ENCODE data around the gene TFEB.

TFEB gene

DNA sequence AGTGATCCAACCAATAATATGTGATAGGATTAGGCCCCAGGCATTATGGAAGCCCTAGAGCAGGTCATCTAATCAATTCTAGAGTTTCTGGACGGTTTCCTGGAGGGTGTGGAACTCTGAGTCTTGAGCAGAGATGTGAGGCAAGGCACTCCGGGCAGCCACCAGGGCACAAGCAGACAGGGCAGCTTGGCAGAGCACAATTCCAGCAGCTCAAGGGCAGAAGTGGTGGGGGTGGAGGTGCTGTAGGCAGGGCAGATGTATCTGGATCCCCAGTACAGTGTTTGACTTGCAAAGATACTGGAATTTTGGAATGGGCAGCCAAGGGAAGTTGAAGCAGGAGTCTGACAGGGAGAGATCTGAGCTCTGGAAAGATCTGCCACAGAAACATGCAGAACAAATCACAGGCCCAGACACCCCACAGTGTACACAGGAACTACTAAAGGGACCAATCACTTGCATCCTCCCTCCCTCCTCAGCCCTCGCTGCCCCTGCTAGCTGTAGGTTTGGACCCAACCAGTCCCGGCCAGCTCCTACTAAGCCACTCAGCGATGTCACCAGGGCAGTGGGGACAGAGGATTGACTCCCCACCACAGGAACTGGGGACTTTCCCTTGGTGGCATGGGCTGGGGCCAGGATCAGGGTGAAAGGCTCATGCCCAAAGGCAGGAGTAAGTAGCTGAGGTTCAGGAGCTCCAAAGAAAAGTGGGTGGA lies 47.0 kb downstream of the TFEB start:
- H3K9me3 ChIP-seq (ENCODE audit: low read length), result no peaks in the 10 kb centered on the region
- H2AFZ ChIP-seq (ENCODE audit: low read depth, low read length), result no peak overlapping the region
- peaks cover 3% of the 10 kb centered on the region for H3K4me1 ChIP-seq (ENCODE audit: insufficient read depth, low read length)
- no peaks in the 10 kb centered on the region for H3K36me3 ChIP-seq (ENCODE audit: insufficient read depth, low read length)
- no peak overlapping the region for H3K4me3 ChIP-seq (ENCODE audit: low read length)
- H3K27me3 ChIP-seq (ENCODE audit: insufficient read depth, low read length), result peaks cover 4% of the 10 kb centered on the region

GRCh38 chr6:41687501-41688175 lies 47.8 kb downstream of the TFEB start:
- H3K4me1 ChIP-seq (ENCODE audit: insufficient read depth, low read length), result peaks cover 8% of the 10 kb centered on the region
- no peak overlapping the region for H3K4me3 ChIP-seq (ENCODE audit: low read length)
- peaks cover 3% of the 10 kb centered on the region for H3K27me3 ChIP-seq (ENCODE audit: insufficient read depth, low read length)
- no peaks in the 10 kb centered on the region for H3K36me3 ChIP-seq (ENCODE audit: insufficient read depth, low read length)
- H3K9me3 ChIP-seq (ENCODE audit: low read length), result no peaks in the 10 kb centered on the region
- no peak overlapping the region for H2AFZ ChIP-seq (ENCODE audit: low read depth, low read length)

DNA sequence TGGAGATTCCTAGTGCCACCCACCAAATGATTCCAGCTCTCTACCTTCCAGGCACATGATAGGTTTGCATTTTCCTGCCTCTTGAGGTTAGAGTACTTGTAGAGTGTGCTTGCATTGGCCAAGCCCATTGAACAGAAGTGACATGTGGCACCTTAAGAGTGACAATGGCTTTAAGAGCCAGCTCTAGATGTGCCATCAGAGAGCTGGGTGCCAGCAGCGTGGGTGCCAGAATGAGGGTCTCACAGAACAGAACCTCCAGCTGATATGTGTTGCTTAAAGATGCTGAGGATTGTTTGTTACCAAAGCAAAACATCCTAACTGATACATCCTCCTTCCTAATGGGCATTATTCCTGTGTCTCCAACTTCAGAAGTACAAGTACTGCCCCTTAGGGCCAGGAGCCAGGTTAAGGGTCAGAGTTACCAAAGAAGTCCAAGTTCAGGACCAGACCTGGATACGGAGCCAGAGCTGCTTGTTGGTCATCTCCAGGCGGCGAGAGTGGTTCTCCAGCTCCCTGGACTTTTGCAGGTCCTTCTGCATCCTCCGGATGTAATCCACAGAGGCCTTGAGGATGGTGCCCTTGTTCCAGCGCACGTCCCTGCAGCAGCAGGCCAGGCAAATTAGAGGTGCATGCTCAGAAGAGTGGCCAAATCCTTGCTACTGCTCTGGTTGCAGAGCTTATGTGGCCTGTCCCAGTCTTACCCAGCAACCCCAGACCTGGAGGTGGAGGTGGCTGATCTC lies 49.6 kb downstream of the TFEB start:
- Histone ChIP-seq H3K27me3 (ENCODE audit: insufficient read depth, low read length) (peaks cover 3% of the 10 kb centered on the region), H3K4me1 (ENCODE audit: insufficient read depth, low read length) (peaks cover 10% of the 10 kb centered on the region)

GRCh38 chr6:41684311-41685180 lies 50.9 kb downstream of the TFEB start:
- Histone ChIP-seq H3K27me3 (ENCODE audit: insufficient read depth, low read length) (peaks cover 3% of the 10 kb centered on the region), H3K9me3 (ENCODE audit: low read length) (no peaks in the 10 kb centered on the region), H2AFZ (ENCODE audit: low read depth, low read length) (no peak overlapping the region), H3K4me1 (ENCODE audit: insufficient read depth, low read length) (peaks cover 16% of the 10 kb centered on the region), H3K36me3 (ENCODE audit: insufficient read depth, low read length) (no peaks in the 10 kb centered on the region), H3K4me3 (ENCODE audit: low read length) (no peak overlapping the region)

More for the DNA sequence above, 49.6 kb downstream of the TFEB start:
- H3K9me3 ChIP-seq (ENCODE audit: low read length), result no peaks in the 10 kb centered on the region
- H3K4me3 ChIP-seq (ENCODE audit: low read length), result no peak overlapping the region
- H2AFZ ChIP-seq (ENCODE audit: low read depth, low read length), result no peak overlapping the region
- no peaks in the 10 kb centered on the region for H3K36me3 ChIP-seq (ENCODE audit: insufficient read depth, low read length)

- H3K36me3 ChIP-seq (ENCODE audit: insufficient read depth, low read length), result no peaks in the 10 kb centered on the region
- no peak overlapping the region for H3K4me3 ChIP-seq (ENCODE audit: low read length)
- H2AFZ ChIP-seq (ENCODE audit: low read depth, low read length), result peak overlapping the region; percentile 31
- peaks cover 6% of the 10 kb centered on the region for H3K27me3 ChIP-seq (ENCODE audit: insufficient read depth, low read length)
- H3K4me1 ChIP-seq (ENCODE audit: insufficient read depth, low read length), result peaks cover 16% of the 10 kb centered on the region
- H3K9me3 ChIP-seq (ENCODE audit: low read length), result no peaks in the 10 kb centered on the region
Measured at GRCh38 chr6:41683523-41684310, 51.7 kb downstream of the TFEB start.

DNA sequence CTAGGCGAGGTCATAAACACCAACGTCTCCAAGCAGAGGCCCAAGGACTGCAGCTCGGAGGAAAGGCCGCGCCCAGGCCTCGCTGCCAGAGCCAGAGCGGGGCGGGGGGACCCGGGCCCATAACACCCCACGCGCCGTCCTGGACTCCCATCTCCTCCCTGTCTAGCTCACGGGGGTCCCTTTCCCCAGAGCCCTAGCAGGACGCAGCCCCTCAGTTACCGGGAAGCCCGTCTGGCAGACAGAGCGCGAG lies 52.2 kb downstream of the TFEB start:
- Histone ChIP-seq H3K4me1 (ENCODE audit: insufficient read depth, low read length) (peaks cover 16% of the 10 kb centered on the region), H2AFZ (ENCODE audit: low read depth, low read length) (peak overlapping the region; percentile 31), H3K36me3 (ENCODE audit: insufficient read depth, low read length) (no peaks in the 10 kb centered on the region), H3K4me3 (ENCODE audit: low read length) (no peak overlapping the region), H3K9me3 (ENCODE audit: low read length) (no peaks in the 10 kb centered on the region), H3K27me3 (ENCODE audit: insufficient read depth, low read length) (peaks cover 8% of the 10 kb centered on the region)

DNA sequence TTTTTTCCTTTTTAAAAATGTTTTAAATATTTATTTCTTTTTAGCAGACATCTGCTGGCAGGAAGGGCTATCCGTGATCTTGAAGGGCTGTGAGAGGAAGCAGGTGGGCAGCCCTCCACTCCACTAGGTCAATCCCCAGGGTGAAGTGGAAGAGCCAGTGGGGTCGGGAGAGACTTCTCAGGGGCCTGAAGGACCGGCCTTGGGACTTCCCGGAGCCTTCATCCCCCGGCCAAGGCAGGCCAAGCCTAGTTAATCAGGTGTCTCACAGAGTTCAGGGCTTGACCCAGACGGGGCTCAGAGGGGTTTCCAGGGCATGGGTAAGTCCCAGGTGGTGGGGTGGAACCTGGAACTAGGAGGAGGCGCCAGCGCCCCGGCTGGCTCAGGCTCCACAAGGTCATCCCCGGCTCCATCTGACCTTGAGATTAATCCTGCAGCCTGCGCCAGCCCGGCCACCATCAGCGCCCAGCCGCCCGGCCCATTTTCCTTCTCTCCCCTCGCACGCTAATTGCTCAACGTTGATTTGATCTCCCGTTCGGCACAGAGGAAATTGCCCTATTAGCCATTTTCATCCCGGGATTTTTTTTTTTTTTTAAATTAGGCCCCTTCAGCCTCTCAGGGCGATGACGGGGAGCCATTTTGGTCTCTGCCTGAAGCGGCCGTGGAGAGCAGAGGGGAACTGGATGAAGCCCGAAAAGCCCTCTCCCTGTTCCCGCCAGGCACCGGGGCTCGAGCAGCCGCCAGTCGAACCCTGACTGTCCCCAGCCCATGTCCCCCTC lies 52.7 kb downstream of the TFEB start:
- H3K9me3 ChIP-seq (ENCODE audit: low read length), result no peaks in the 10 kb centered on the region
- H3K4me3 ChIP-seq (ENCODE audit: low read length), result no peak overlapping the region
- H3K4me1 ChIP-seq (ENCODE audit: insufficient read depth, low read length), result peaks cover 18% of the 10 kb centered on the region
- H3K27me3 ChIP-seq (ENCODE audit: insufficient read depth, low read length), result peaks cover 8% of the 10 kb centered on the region
- peak overlapping the region; percentile 31 for H2AFZ ChIP-seq (ENCODE audit: low read depth, low read length)
- H3K36me3 ChIP-seq (ENCODE audit: insufficient read depth, low read length), result no peaks in the 10 kb centered on the region

DNA sequence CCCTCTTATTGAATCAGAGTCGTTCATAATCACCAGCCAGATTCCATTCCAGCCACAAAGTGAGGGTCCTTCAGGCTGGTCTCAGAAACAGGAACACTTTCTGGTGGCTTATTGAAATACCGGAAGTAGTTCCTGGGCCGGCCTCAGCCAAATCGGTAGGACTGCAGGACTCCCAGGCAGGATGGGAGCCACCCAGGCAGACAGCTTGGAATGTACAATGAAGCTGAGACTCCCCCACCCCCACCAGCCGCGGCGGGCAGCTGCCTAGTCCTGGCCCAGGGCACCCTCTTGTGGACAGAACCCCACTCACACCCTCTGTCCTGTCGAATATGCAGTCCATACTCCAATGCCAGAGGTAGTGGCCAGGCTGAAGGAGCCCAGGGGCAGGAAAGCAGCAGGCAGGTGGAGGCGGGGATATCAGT lies 53.3 kb downstream of the TFEB start:
- Histone ChIP-seq H3K9me3 (ENCODE audit: low read length) (no peaks in the 10 kb centered on the region), H3K4me1 (ENCODE audit: insufficient read depth, low read length) (peaks cover 20% of the 10 kb centered on the region), H3K4me3 (ENCODE audit: low read length) (no peak overlapping the region), H3K27me3 (ENCODE audit: insufficient read depth, low read length) (peaks cover 9% of the 10 kb centered on the region), H3K36me3 (ENCODE audit: insufficient read depth, low read length) (no peaks in the 10 kb centered on the region), H2AFZ (ENCODE audit: low read depth, low read length) (peak overlapping the region; percentile 77)

DNA sequence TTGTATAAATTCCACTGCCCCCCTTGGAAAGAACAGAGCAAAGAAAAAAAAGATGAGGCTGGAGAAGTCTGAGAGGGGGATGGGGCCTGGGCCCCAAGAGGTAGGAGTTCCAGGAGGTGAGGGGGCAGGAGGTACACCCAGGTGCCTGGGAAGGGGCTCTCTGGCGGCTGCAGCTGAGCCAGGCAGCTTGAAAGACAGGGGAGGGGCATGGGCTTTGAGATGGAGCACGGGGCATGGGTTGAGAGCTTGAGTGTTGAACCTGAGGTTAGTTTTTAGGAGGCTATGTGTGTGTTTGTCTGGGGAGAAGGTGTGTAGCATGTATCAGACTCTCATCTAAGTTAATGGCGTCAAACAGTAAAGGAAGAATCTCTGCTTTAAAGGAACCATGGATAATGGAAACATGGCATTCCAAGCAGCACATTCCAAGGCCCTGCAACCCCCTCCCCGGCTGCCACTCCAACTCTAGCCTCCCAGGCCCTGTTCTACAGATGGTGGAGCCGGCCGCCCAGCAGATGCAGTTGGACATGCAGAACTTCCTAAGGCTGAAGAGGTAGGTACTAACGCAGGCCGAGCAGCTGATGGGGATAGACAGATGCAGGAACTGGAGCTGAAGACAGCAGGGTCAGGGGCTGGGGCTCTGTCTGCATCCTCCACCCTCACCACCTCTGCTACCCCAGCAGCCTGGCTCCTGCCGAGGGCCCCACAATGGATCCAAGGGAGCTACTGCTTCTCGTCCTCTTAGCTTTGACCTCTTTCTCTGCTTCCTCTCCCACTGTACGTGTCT lies 55.0 kb downstream of the TFEB start:
- H3K27me3 ChIP-seq (ENCODE audit: insufficient read depth, low read length), result peaks cover 10% of the 10 kb centered on the region
- no peaks in the 10 kb centered on the region for H3K9me3 ChIP-seq (ENCODE audit: low read length)
- H3K4me3 ChIP-seq (ENCODE audit: low read length), result no peak overlapping the region
- H3K4me1 ChIP-seq (ENCODE audit: insufficient read depth, low read length), result peaks cover 20% of the 10 kb centered on the region
- H3K36me3 ChIP-seq (ENCODE audit: insufficient read depth, low read length), result no peaks in the 10 kb centered on the region
- no peak overlapping the region for H2AFZ ChIP-seq (ENCODE audit: low read depth, low read length)

DNA sequence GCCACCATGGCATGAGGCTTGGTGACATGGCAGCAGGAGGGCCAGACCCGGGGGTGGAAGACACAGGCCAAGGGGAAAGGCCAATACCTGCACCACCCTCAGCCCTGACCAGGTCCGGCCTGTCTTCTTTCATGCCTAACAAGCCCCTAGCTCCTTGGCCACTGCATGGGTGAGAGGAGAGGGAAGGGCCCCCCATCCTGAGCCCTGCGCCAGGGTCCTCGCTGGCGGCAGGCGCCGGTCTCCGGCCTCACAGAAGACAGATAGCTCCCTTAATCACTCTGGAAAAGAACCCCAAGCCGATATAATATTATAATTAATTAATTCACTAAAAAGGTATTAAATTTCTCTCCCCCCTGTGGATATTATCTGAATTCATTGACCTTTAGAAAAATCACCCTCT lies 55.7 kb downstream of the TFEB start:
- no peaks in the 10 kb centered on the region for H3K36me3 ChIP-seq (ENCODE audit: insufficient read depth, low read length)
- no peaks in the 10 kb centered on the region for H3K9me3 ChIP-seq (ENCODE audit: low read length)
- H3K4me3 ChIP-seq (ENCODE audit: low read length), result no peak overlapping the region
- no peak overlapping the region for H2AFZ ChIP-seq (ENCODE audit: low read depth, low read length)
- peaks cover 7% of the 10 kb centered on the region for H3K27me3 ChIP-seq (ENCODE audit: insufficient read depth, low read length)
- H3K4me1 ChIP-seq (ENCODE audit: insufficient read depth, low read length), result peaks cover 20% of the 10 kb centered on the region

DNA sequence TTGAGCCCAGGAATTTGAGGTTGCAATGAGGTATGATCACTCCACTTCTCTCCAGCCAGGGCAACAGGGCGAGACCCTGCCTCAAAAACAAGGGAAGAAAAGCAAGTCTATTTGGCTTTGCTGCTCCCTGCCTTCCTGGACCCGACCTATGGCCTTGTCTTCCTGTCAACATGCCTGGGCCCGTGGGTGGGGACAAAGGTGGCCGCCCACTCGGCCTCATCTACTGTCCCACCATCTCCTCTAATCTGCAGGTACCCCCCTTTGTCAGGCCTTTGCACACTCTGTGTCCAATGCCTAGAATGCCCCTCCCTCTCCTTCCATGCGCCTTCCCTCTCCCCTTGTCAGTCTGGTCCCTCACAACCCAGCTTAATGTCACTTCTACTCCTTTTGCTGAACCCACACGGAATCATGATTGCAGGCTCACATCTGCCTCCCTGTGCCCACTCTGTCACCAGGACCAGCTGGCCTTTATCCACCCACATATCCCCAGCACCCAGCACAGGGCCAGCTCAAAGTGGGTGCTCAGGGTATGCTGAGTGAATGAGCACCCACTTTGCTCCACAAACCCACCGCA lies 56.8 kb downstream of the TFEB start:
- Histone ChIP-seq H3K36me3 (ENCODE audit: insufficient read depth, low read length) (no peaks in the 10 kb centered on the region), H3K27me3 (ENCODE audit: insufficient read depth, low read length) (peaks cover 9% of the 10 kb centered on the region), H3K9me3 (ENCODE audit: low read length) (no peaks in the 10 kb centered on the region), H3K4me1 (ENCODE audit: insufficient read depth, low read length) (peaks cover 17% of the 10 kb centered on the region), H3K4me3 (ENCODE audit: low read length) (no peak overlapping the region), H2AFZ (ENCODE audit: low read depth, low read length) (no peak overlapping the region)
